COLO668 (cell line): Measurements from ENCODE around the gene C8B.

Source experiments
- DNase-seq: peaks from one replicate; lab custom pipeline; 2025; ENCODE audit not compliant: unreplicated experiment; lab: John Stamatoyannopoulos, UW

The C8B gene

DNA sequence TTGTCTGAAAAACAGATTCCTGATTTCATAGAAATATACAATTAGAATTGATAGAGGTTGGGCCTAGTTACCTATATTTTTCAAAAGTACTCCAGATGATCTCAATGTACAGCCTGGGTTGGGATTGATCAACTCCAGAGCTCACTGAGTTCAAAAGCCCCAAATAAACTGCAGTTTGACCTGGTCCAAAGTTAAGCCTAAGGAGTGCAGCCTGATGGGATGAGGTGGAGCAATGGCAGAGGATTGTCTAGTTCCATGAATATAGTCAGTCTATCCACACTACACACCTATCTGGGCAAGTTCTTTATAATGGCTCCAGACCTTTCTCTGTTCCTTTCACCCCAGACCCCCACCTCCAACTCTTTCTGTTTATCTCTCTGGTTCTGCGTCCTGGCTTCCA, 62.0 kb downstream of the C8B start:
- DNase-seq, result no peak

DNA sequence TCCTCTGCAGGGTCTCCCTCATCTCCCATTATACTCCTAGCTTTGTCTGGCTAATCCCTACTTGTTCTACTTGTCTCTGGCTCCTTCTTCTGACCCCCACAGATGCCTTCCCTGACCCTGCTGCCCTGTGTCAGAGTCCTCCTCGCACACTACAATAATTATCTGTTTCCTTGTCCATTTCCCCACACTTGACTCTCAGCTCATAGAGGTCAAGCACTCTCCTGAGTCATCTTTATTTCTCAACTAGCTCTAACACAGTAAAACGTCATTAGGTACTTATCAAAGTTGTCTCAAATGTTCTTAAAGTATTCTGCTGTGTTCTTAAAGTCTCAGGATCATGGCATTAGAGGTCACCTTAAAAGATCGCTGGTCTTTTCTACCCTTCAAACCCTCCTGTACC, 64.1 kb downstream of the C8B start:
- DNase-seq, result no peak

DNA sequence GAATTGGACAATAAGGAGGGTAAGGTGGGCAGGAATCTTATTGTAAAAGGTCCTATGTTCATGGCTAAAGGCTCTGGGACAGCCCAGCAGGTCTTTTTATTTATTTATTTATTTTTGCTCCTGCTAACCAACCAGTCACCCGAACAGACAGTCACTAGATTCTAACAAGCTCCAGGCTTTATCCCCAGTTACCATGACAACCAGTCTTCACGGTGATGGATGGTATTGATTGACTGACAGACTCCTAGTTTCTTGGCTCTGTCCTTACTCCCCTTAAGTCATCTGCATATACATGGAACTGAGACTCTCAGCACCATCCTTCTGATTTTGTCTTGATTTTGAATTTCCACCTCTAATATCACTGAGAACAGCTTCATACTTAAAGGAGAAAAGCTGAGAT, 66.9 kb downstream of the C8B start:
- DNase-seq, result no peak

DNA sequence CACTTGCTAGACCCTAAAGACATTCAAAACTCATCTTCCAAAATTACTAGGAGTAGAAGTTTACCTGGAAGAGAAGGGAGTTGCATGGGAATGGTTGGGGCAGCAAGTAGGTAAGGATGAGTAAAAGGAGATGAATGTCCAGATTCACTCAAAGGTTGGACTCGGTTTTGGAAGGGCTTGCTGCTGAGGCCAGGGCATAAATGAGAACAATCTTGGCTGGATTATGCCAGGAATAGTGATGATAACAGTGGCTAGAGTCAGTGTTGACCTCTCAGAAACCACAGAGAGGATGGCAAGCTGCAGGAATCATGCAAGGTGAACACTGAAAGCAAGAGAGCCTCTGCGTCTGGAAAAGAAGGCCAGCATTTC, 67.8 kb downstream of the C8B start:
- no peak for DNase-seq

DNA sequence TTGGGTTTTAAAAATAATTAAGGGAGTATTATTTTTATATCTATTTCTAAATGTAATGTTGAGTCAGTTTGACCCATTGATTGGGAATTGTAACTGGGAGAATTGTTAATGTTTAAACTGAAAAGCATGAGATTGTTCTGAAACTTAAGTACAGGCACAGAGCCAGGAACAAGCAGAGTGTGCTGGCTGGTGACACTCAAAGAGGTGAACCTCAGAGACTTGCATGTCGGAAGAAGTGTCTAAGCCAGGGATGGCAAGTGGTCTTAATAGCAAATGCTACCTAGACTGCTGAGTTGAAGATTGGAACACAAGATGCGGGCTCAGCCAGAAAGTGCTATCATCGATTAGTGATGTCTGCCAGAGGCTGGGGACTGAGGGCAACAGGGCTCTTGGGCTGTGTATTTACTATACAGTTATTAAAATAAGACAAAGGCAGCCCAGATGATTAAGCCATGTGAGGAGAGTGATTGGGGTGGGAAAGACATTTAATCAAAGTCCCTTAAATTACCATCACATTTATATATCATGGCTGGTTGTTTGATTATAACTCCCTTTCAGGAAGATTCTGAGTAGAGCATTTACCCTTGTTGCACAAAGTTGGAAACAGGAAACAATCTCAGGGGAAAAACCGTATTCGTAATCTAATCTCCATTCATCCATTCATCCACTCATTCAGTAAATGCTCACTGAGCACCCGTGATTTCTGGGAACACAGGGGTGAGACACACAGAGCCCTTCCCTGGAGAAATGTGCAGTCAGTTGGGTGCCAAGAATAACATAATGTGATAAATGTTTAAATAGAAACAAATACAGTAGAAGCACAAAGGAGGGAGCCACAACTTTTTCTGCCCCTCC, 68.4 kb downstream of the C8B start:
- no peak for DNase-seq

DNA sequence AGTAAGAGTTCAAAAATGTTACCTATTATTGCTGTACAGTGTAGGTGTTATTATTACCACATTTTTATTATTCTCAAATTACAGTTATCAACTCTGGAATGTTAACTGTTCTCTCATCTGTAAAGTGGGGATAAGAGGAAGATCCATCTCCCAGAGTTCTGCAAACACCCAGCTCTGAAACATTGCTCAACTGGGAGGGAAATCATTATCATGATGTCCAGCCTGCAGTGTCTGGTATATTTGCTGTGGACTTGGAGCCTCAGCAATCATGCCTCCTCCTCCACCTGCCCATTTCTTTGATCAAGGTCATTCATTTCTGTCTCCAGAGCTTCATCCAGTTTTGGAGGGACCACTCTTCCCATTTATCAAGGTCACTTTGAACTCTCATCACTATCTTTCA, 71.8 kb downstream of the C8B start:
- no peak for DNase-seq

DNA sequence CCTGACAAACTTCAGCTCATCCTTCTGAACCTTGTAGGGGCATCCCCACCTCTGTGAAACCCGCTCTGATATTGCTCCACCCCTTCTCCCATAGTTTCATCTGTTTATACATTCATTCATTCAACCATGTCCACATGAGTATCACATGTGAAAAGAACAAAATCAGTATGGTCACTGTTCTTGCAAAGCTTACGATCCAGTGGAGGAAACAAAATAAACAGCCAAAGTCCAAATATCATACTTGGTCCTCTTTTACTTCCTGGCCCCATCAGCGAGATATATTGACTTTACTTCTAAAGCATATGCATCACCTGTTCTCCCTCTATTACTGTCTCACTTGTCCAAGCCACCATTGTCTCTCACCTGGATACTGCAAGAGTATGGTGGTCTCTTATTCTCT, 75.6 kb downstream of the C8B start:
- DNase-seq, result no peak

DNA sequence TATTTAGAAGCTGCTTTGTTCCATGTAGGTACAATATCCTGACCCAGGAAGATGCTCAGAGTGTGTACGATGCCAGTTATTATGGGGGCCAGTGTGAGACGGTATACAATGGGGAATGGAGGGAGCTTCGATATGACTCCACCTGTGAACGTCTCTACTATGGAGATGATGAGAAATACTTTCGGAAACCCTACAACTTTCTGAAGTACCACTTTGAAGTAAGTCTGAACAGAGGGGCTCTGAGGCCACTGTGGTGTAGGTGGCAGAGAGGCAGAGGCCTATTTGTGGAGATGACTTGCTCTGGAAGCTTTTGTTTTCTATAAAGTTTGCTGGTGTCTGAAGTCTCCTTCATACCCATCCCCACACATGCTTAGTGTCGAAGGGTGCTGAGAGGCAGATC, 84.4 kb downstream of the C8B start:
- no peak for DNase-seq

DNA sequence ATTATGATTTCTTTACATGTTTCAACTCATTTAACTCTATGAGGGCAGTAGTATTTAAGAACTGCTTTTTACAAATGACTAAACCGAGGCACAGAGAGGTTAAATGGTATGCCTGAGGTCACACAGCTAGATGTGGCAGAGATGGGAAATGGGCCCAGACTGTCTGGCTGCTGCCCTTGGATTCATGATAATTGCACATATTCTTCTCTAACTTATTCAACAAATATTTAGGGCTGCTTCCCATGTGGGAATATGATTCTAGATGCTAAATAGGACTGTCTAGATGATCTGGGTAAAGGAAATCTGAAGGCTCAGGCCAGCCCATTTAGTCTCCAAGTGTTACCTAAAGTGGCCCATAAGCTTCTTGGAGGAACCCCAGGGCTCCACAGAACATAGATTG, 85.0 kb downstream of the C8B start:
- DNase-seq, result no peak
